CD4-positive, alpha-beta memory T cell (primary cell): ENCODE data around the gene GJA10. TPM values are rescaled to one million over a fixed set of nuclear protein-coding genes. Genes with fewer than 3 reads are reported as not detected.
"Not testable (repeated sequence)": the region's sequence is repeated elsewhere in the genome, so short reads cannot be mapped to it uniquely, and the experiment has no call there.

Experiments
- CTCF ChIA-PET: fragments of 350-600 bp; sonication (Branson Sonifier 250); formaldehyde crosslinking; loops from one replicate; lab custom pipeline; 2021; ENCODE audit warnings: inconsistent platforms; ENCODE audit not compliant: partially characterized antibody; lab: Charles Lee
- POLR2A ChIA-PET: fragments of 350-600 bp; sonication (Branson Sonifier 250); formaldehyde crosslinking; loops from one replicate; lab custom pipeline; 2021; ENCODE audit not compliant: partially characterized antibody; lab: Charles Lee
- DNase-seq, 5 donors: peaks; one replicate each; pipeline versions ENCODE4 v3.0.0 to v3.0.0-alpha.2; 2020 to 2022; ENCODE audit warnings: mixed read lengths in 1 of 5
- H3K27ac ChIP-seq: one replicate; pipeline ENCODE4 v1.7.0; 2013; ENCODE audit warnings: low read depth, low read length
- H3K27me3 ChIP-seq: 2 replicates; pipeline ENCODE4 v1.7.0; 2013; ENCODE audit warnings: mild to moderate bottlenecking, low read length, moderate library complexity; ENCODE audit not compliant: insufficient read depth
- H3K36me3 ChIP-seq: 2 replicates; pipeline ENCODE4 v1.7.0; 2013; ENCODE audit warnings: mild to moderate bottlenecking, low read length, moderate library complexity; ENCODE audit not compliant: insufficient read depth
- H3K4me1 ChIP-seq: 2 replicates; pipeline ENCODE4 v1.7.0; 2013; ENCODE audit warnings: mild to moderate bottlenecking, low read length, moderate library complexity; ENCODE audit not compliant: insufficient read depth
- H3K4me3 ChIP-seq, 2 donors: one replicate each; pipeline ENCODE4 v1.7.0; 2013; ENCODE audit warnings: low read length in 2 of 2, mild to moderate bottlenecking in 1 of 2
- H3K9me3 ChIP-seq, 2 donors: one replicate each; pipeline ENCODE4 v1.7.0; 2013; ENCODE audit warnings: low read length in 2 of 2, control low read depth in 1 of 2; ENCODE audit not compliant: control insufficient read depth in 1 of 2
- H3K27ac Mint-ChIP-seq, 7 donors: one replicate each; pipeline ENCODE4 v1.8.0; 2020 to 2021; ENCODE audit warnings: mixed read lengths in 7 of 7, mild to moderate bottlenecking in 6 of 7, inconsistent platforms in 3 of 7, moderate library complexity in 3 of 7
- H3K27me3 Mint-ChIP-seq, 2 donors: one replicate each; pipeline ENCODE4 v1.8.0; 2020 to 2021; ENCODE audit warnings: mixed read lengths in 2 of 2
- H3K36me3 Mint-ChIP-seq, 2 donors: one replicate each; pipeline ENCODE4 v1.8.0; 2020 to 2021; ENCODE audit warnings: mixed read lengths in 2 of 2, inconsistent platforms in 1 of 2, mild to moderate bottlenecking in 1 of 2
- H3K4me1 Mint-ChIP-seq, 4 donors: one replicate each; pipeline ENCODE4 v1.8.0; 2020 to 2021; ENCODE audit warnings: mixed read lengths in 4 of 4, mild to moderate bottlenecking in 1 of 4
- H3K4me3 Mint-ChIP-seq, 8 donors: one replicate each; pipeline ENCODE4 v1.8.0; 2020 to 2021; ENCODE audit warnings: mixed read lengths in 8 of 8, mild to moderate bottlenecking in 7 of 8, moderate library complexity in 6 of 8, inconsistent platforms in 3 of 8
- H3K9me3 Mint-ChIP-seq, 8 donors: one replicate each; pipeline ENCODE4 v1.8.0; 2020 to 2021; ENCODE audit warnings: mixed read lengths in 8 of 8, mild to moderate bottlenecking in 5 of 8, inconsistent platforms in 3 of 8, moderate library complexity in 1 of 8
- intact Hi-C: fragments of 100-400 bp; cut with micrococcal nuclease; formaldehyde crosslinking; loops from one replicate; pipeline ENCODE4 v1.15.1; 2023
- polyA plus RNA-seq, 2 donors: library from polyadenylated mRNA; unstranded; fragments of 300-500 nt; fragmentation: Illumina TruSeq; gene quantifications; one replicate each; pipeline ENCODE4 v1.2.3, GENCODE V29; 2021
- total RNA-seq, 2 experiments: library from RNA; stranded (reverse); gene quantifications; one replicate each; pipeline ENCODE4 v1.2.3, GENCODE V29; 2021

The GJA10 gene
- total and polyA plus RNA-seq, 4 experiments from 2014 or later, result not detected

GRCh38 chr6:89890845-89891528 is 3.3 kb upstream of the GJA10 start:
- H3K4me1 ChIP-seq, H3K27ac Mint-ChIP-seq, intact Hi-C loops, DNase-seq, H3K4me3 Mint-ChIP-seq, CTCF ChIA-PET, H3K4me3 ChIP-seq, POLR2A ChIA-PET, H3K36me3 ChIP-seq, H3K27ac ChIP-seq, H3K27me3 ChIP-seq, H3K9me3 Mint-ChIP-seq, H3K4me1 Mint-ChIP-seq, H3K36me3 Mint-ChIP-seq, H3K9me3 ChIP-seq: not testable (repeated sequence)
- H3K27me3 Mint-ChIP-seq, result peaks cover 21 to 30% of the 10 kb centered on the region in 2 donors

DNA sequence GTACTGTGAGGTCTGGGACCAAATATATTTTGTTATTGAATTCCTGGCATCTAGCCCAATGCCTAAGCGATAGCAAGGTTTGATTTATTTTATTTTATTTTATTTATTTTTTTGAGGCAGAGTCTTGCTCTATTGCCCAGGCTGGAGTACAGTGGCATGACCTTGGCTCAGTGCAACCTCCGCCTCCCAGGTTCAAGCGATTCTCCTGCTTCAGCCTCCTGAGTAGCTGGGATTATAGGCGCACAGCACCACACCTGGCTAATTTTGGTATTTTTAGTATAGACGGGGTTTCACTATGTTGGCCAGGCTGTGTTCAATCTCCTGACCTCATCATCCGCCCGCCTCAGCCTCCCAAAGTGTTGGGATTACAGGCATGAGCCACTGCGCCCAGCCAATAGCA is 1.7 kb upstream of the GJA10 start:
- intact Hi-C loops, DNase-seq, POLR2A ChIA-PET, H3K36me3 Mint-ChIP-seq, H3K9me3 Mint-ChIP-seq, H3K4me1 Mint-ChIP-seq, H3K36me3 ChIP-seq, H3K27ac Mint-ChIP-seq, H3K4me3 Mint-ChIP-seq, H3K4me3 ChIP-seq, CTCF ChIA-PET, H3K27me3 ChIP-seq, H3K9me3 ChIP-seq, H3K27ac ChIP-seq, H3K4me1 ChIP-seq: not testable (repeated sequence)
- peaks cover 29 to 36% of the 10 kb centered on the region in 2 donors for H3K27me3 Mint-ChIP-seq

DNA sequence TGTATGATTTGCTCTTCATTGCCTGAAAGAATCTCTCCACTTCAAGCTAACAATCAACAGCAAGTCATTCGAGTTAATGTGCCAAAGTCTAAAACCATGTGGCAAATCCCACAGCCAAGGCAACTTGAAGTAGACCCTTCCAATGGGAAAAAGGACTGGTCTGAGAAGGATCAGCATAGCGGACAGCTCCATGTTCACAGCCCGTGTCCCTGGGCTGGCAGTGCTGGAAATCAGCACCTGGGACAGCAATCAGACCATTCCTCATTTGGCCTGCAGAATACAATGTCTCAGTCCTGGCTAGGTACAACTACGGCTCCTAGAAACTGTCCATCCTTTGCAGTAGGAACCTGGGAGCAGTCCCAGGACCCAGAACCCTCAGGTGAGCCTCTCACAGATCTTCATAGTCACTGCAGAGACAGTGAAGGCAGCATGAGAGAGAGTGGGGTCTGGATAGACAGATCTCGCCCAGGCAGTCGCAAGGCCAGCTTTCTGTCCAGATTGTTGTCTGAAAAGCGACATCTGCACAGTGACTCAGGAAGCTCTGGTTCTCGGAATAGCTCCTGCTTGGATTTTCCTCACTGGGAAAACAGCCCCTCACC is 1.1 kb downstream of the GJA10 start:
- CTCF ChIA-PET, result interaction anchor here (0.6 kb wide), 1 partner anchor 36 kb away, joined by 3 read pairs; no protein-coding TSS in a partner anchor
- H3K36me3 Mint-ChIP-seq, result no peaks in the 10 kb centered on the region

GRCh38 chr6:89910001-89910901 is 16.0 kb downstream of the GJA10 start:
- H3K4me3 Mint-ChIP-seq, result peak overlapping the region in 1 of 8 donors; percentile 41
- POLR2A ChIA-PET, result not testable (repeated sequence)

More for the DNA sequence above, 1.1 kb downstream of the GJA10 start:
- Histone ChIP-seq H3K4me1 (no peaks in the 10 kb centered on the region), H3K27me3 (peaks cover 8% of the 10 kb centered on the region), H3K36me3 (no peaks in the 10 kb centered on the region), H3K27ac (no peak overlapping the region), H3K4me3 (no peak overlapping the region), H3K9me3 (no peaks in the 10 kb centered on the region)
- H3K27me3 Mint-ChIP-seq, result peaks cover 30 to 36% of the 10 kb centered on the region in 2 donors
- DNase-seq, result peak in 1 of 5 donors; percentile 4
- no peak overlapping the region for H3K4me3 Mint-ChIP-seq
- POLR2A ChIA-PET, result no interaction called here
- no peak overlapping the region for H3K27ac Mint-ChIP-seq
- H3K4me1 Mint-ChIP-seq, result peaks cover 0 to 3% (median 0%) of the 10 kb centered on the region in 4 donors
- peaks cover 0 to 2% (median 0%) of the 10 kb centered on the region in 8 donors for H3K9me3 Mint-ChIP-seq
- intact Hi-C loops, result no loop called here

GRCh38 chr6:89910902-89911240 is 16.6 kb downstream of the GJA10 start:
- H3K27me3 Mint-ChIP-seq, result peaks cover 2 to 4% of the 10 kb centered on the region in 2 donors
- POLR2A ChIA-PET, result no interaction called here
- no peaks in the 10 kb centered on the region for H3K4me1 Mint-ChIP-seq
- H3K27ac ChIP-seq, result no peak overlapping the region
- no peaks in the 10 kb centered on the region for H3K4me1 ChIP-seq
- CTCF ChIA-PET, result no interaction called here
- H3K4me3 ChIP-seq, result no peak overlapping the region
- no peaks in the 10 kb centered on the region for H3K36me3 ChIP-seq
- H3K4me3 Mint-ChIP-seq, result no peak overlapping the region
- H3K9me3 Mint-ChIP-seq, result peaks cover 0 to 12% (median 5%) of the 10 kb centered on the region in 8 donors
- H3K27ac Mint-ChIP-seq, result no peak overlapping the region
- DNase-seq, result no peak
- intact Hi-C loops, result no loop called here
- H3K36me3 Mint-ChIP-seq, result peaks cover 0 to 4% of the 10 kb centered on the region in 2 donors
- H3K9me3 ChIP-seq, result no peaks in the 10 kb centered on the region
- no peaks in the 10 kb centered on the region for H3K27me3 ChIP-seq

More at GRCh38 chr6:89910001-89910901, 16.0 kb downstream of the GJA10 start:
- intact Hi-C loops, H3K9me3 Mint-ChIP-seq, H3K4me1 Mint-ChIP-seq, CTCF ChIA-PET, H3K4me1 ChIP-seq, H3K36me3 Mint-ChIP-seq, H3K27me3 Mint-ChIP-seq, H3K27ac ChIP-seq, H3K36me3 ChIP-seq, H3K9me3 ChIP-seq, H3K4me3 ChIP-seq, DNase-seq, H3K27me3 ChIP-seq, H3K27ac Mint-ChIP-seq: not testable (repeated sequence)

GRCh38 chr6:89916136-89916920 is 22.1 kb downstream of the GJA10 start:
- H3K36me3 Mint-ChIP-seq, result peaks cover 8 to 17% of the 10 kb centered on the region in 2 donors

More at GRCh38 chr6:89916136-89916920, 22.1 kb downstream of the GJA10 start:
- H3K27me3 Mint-ChIP-seq, result peaks cover 2 to 4% of the 10 kb centered on the region in 2 donors
- ChIA-PET CTCF (no interaction called here), POLR2A (no interaction called here)
- Histone ChIP-seq H3K36me3 (no peaks in the 10 kb centered on the region), H3K4me1 (no peaks in the 10 kb centered on the region), H3K4me3 (no peak overlapping the region), H3K9me3 (no peaks in the 10 kb centered on the region), H3K27ac (no peak overlapping the region), H3K27me3 (no peaks in the 10 kb centered on the region)
- intact Hi-C loops, result no loop called here
- H3K9me3 Mint-ChIP-seq, result peaks cover 7 to 30% (median 20%) of the 10 kb centered on the region in 8 donors
- DNase-seq, result no peak
- no peak overlapping the region for H3K4me3 Mint-ChIP-seq
- peaks cover 0 to 2% (median 0%) of the 10 kb centered on the region in 4 donors for H3K4me1 Mint-ChIP-seq
- no peak overlapping the region for H3K27ac Mint-ChIP-seq
